ENCODE measurements around the gene HYOU1. TPM values are rescaled to one million over a fixed set of nuclear protein-coding genes. Genes with fewer than 3 reads are reported as not detected.

HYOU1 gene
- total and polyA plus RNA-seq, 2 donors: 35.5 to 65.6 TPM

DNA sequence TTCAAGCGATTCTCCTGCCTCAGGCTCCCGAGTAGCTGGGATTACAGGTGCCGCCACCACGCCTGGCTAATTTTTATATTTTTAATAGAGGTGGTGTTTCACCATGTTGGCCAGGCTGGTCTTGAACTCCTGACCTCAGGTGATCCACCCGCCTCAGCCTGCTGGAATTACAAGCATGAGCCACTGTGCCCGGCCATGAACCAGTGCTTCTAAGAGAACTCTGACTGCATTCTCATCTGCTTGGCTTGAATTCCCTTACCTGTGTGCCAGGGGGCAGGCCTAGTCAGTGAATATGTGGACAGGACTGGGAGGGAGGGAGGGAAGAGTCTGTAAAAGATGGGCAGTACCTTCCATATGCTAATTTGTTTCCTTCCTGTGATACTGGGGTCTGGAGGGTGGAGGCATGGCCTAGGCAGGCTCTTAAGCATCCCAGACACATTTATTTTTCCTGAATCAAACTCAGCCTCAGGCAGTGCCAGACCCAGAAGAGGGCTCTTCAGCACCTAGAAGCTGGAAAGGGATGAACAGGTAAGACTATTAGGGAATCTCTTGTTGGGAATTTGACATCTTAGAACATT, 45.4 kb downstream of the HYOU1 start:
- Histone ChIP-seq H3K36me3 (ENCODE audit: control insufficient read depth in 2 of 2, insufficient read depth in 2 of 2, low read length in 1 of 2) (peaks cover 73 to 76% of the 10 kb centered on the region in 2 donors), H3K27ac (ENCODE audit: low read depth in 1 of 2, low read length in 1 of 2) (no peak overlapping the region), H3K27me3 (ENCODE audit: control insufficient read depth in 2 of 2, insufficient read depth in 1 of 2, low read length in 1 of 2) (no peaks in the 10 kb centered on the region), H3K9me3 (ENCODE audit: control insufficient read depth in 2 of 2, insufficient read depth in 1 of 2, low read length in 1 of 2) (no peaks in the 10 kb centered on the region), H3K4me1 (ENCODE audit: control insufficient read depth in 2 of 2, insufficient read depth in 2 of 2, low read length in 2 of 2) (peaks cover 3 to 5% of the 10 kb centered on the region in 2 donors), H3K4me3 (ENCODE audit: low read length in 2 of 2) (no peak overlapping the region)
- WGBS: 98% methylated on average over 6 of the region's 6 CpGs
- DNase-seq (ENCODE audit: low read depth in 6 of 9, low spot score in 9 of 9): no peak

DNA sequence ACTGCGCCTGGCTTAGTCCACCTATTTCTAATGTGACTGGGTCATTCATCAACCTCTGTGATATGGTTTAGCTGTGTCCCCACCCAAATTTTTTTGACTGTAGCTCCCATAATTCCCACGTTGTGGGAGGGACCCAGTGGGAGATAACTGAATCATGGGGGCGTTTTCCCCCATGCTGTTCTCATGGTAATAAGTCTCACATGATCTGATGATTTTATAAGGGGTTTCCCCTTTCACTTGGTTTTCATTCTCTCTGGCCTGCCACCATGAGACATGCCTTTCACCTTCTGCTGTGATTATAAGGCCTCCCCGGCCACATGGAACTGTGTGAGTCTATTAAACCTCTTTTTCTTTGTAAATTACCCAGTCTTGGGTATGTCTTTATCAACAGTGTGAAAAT, 50.3 kb downstream of the HYOU1 start:
- Histone ChIP-seq H3K27me3 (ENCODE audit: control insufficient read depth in 2 of 2, insufficient read depth in 1 of 2, low read length in 1 of 2) (no peaks in the 10 kb centered on the region), H3K36me3 (ENCODE audit: control insufficient read depth in 2 of 2, insufficient read depth in 2 of 2, low read length in 1 of 2) (peaks cover 51 to 58% of the 10 kb centered on the region in 2 donors), H3K27ac (ENCODE audit: low read depth in 1 of 2, low read length in 1 of 2) (no peak overlapping the region), H3K4me3 (ENCODE audit: low read length in 2 of 2) (no peak overlapping the region), H3K4me1 (ENCODE audit: control insufficient read depth in 2 of 2, insufficient read depth in 2 of 2, low read length in 2 of 2) (no peaks in the 10 kb centered on the region), H3K9me3 (ENCODE audit: control insufficient read depth in 2 of 2, insufficient read depth in 1 of 2, low read length in 1 of 2) (no peaks in the 10 kb centered on the region)
- 94% methylated on average over 4 of the region's 4 CpGs for WGBS
- DNase-seq (ENCODE audit: low read depth in 6 of 9, low spot score in 9 of 9): no peak

DNA sequence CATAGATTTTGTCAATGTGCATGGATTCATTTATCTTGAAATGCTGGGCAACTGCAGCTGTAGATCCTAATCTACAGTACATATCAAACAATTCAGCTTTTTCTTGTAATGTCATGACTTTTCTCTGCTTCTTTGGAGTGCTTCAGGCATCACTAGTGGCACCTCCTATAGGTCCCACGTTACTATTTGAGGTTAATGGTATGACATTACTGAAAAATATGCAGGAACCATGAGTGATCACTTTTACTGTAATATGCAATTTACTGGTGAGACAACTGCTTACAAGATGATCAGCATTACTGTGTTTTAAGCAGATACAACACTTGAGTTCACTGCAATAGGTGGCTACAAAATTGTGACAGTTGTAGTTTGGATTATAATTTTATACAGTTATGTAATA, 56.1 kb downstream of the HYOU1 start:
- no peak for DNase-seq (ENCODE audit: low read depth in 6 of 9, low spot score in 9 of 9)
- peaks cover 30 to 34% of the 10 kb centered on the region in 2 donors for H3K36me3 ChIP-seq (ENCODE audit: control insufficient read depth in 2 of 2, insufficient read depth in 2 of 2, low read length in 1 of 2)
- H3K27me3 ChIP-seq (ENCODE audit: control insufficient read depth in 2 of 2, insufficient read depth in 1 of 2, low read length in 1 of 2): no peaks in the 10 kb centered on the region
- H3K27ac ChIP-seq (ENCODE audit: low read depth in 1 of 2, low read length in 1 of 2): no peak overlapping the region
- no peak overlapping the region for H3K4me3 ChIP-seq (ENCODE audit: low read length in 2 of 2)
- H3K9me3 ChIP-seq (ENCODE audit: control insufficient read depth in 2 of 2, insufficient read depth in 1 of 2, low read length in 1 of 2): no peaks in the 10 kb centered on the region
- peaks cover 12 to 22% of the 10 kb centered on the region in 2 donors for H3K4me1 ChIP-seq (ENCODE audit: control insufficient read depth in 2 of 2, insufficient read depth in 2 of 2, low read length in 2 of 2)
- 97% methylated on average over 1 of the region's 1 CpG for WGBS

DNA sequence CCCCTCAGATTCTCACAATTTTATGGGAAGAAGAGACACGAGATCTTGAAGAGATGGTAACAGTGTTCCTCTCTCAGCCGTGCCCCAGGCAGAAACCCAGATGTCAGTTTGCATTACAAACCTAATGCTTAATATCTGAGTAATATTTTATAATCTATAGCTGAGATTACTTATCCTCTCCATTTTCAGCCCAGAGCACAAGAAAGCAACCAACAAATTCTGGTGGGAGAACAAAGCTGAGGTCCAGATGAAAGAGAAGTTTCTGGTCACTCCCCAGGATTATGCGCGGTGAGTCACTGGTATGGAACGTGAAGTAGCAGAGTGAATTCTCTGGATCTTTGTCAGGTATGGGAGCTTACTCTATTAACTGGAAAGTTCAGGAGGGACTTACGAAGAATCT, 58.2 kb downstream of the HYOU1 start:
- 89% methylated on average over 6 of the region's 6 CpGs for WGBS
- no peak for DNase-seq (ENCODE audit: low read depth in 6 of 9, low spot score in 9 of 9)

DNA sequence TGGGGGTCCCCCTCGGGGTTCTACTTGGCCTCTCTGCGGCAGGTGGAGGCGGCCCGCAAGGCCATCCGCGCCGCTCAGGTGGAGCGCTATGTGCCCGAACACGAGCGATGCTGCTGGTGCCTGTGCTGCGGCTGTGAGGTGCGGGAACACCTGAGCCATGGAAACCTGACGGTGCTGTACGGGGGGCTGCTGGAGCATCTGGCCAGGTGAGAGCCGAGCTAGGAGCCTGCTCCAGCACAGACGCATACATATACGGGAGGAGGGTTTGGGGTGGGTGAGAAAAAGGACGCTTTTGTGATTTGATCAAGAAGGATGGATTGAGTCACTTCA, 58.7 kb downstream of the HYOU1 start:
- WGBS: 10% methylated on average over 19 of the region's 19 CpGs
- Histone ChIP-seq H3K4me1 (ENCODE audit: control insufficient read depth in 2 of 2, insufficient read depth in 2 of 2, low read length in 2 of 2) (peaks cover 12 to 22% of the 10 kb centered on the region in 2 donors), H3K27ac (ENCODE audit: low read depth in 1 of 2, low read length in 1 of 2) (peak overlapping the region in 1 of 2 donors; percentile 73), H3K27me3 (ENCODE audit: control insufficient read depth in 2 of 2, insufficient read depth in 1 of 2, low read length in 1 of 2) (no peaks in the 10 kb centered on the region), H3K9me3 (ENCODE audit: control insufficient read depth in 2 of 2, insufficient read depth in 1 of 2, low read length in 1 of 2) (no peaks in the 10 kb centered on the region), H3K36me3 (ENCODE audit: control insufficient read depth in 2 of 2, insufficient read depth in 2 of 2, low read length in 1 of 2) (peaks cover 19 to 25% of the 10 kb centered on the region in 2 donors), H3K4me3 (ENCODE audit: low read length in 2 of 2) (peak overlapping the region; percentile 83 to 86)
- no peak for DNase-seq (ENCODE audit: low read depth in 6 of 9, low spot score in 9 of 9)

More for the DNA sequence above, 58.2 kb downstream of the HYOU1 start:
- no peaks in the 10 kb centered on the region for H3K9me3 ChIP-seq (ENCODE audit: control insufficient read depth in 2 of 2, insufficient read depth in 1 of 2, low read length in 1 of 2)
- peak overlapping the region in 1 of 2 donors; percentile 31 for H3K27ac ChIP-seq (ENCODE audit: low read depth in 1 of 2, low read length in 1 of 2)
- H3K36me3 ChIP-seq (ENCODE audit: control insufficient read depth in 2 of 2, insufficient read depth in 2 of 2, low read length in 1 of 2): peaks cover 19 to 25% of the 10 kb centered on the region in 2 donors
- H3K4me3 ChIP-seq (ENCODE audit: low read length in 2 of 2): peak overlapping the region; percentile 83 to 86
- H3K27me3 ChIP-seq (ENCODE audit: control insufficient read depth in 2 of 2, insufficient read depth in 1 of 2, low read length in 1 of 2): no peaks in the 10 kb centered on the region
- H3K4me1 ChIP-seq (ENCODE audit: control insufficient read depth in 2 of 2, insufficient read depth in 2 of 2, low read length in 2 of 2): peaks cover 12 to 22% of the 10 kb centered on the region in 2 donors

DNA sequence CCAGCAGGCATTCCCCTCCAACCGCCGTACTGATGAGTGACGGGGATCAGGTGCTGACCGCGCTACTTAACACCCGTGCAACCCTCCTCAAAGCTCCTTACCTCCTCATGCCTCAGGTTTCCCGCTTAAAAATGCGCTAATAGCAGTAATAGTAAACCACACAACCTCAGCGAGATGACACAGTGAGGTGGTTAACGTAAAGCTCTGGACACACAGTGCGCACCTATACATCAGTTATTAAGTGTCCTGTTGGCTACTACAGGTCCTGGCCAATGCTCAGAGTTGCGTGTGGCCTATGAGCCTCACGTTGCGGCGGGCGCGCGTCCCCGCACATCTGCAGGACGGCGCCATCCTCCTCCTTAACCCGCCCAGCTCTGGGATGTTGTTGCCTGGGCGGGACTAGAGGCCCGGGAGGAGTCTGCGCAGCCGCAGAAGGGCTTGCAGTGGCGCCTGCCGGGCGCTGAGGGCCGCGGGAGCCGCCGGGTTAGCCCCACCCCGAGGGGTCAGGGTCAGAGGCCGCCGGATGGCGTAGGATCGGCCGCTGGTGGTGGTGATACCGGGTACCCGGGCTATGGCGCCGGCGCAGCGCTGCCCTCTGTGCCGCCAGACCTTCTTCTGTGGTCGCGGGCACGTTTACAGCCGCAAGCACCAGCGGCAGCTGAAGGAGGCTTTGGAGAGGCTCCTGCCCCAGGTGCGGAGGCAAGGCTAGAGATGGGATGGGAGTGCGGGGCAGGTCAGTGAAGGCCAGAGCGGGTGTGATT, 59.2 kb downstream of the HYOU1 start, which contains the start of gene CENATAC:
Gene CENATAC, plus strand, starts transcription at position 512 of the 761 bp plus-strand sequence. Its CDS starts 60 bp downstream, at position 572.
- peaks cover 15 to 21% of the 10 kb centered on the region in 2 donors for H3K36me3 ChIP-seq (ENCODE audit: control insufficient read depth in 2 of 2, insufficient read depth in 2 of 2, low read length in 1 of 2)
- peak within 1 kb of the TSS; percentile 83 to 86 for H3K4me3 ChIP-seq (ENCODE audit: low read length in 2 of 2)
- under 1% methylated on average over 54 of the region's 54 CpGs for WGBS
- H3K9me3 ChIP-seq (ENCODE audit: control insufficient read depth in 2 of 2, insufficient read depth in 1 of 2, low read length in 1 of 2): no peaks in the 10 kb centered on the region
- no peaks in the 10 kb centered on the region for H3K27me3 ChIP-seq (ENCODE audit: control insufficient read depth in 2 of 2, insufficient read depth in 1 of 2, low read length in 1 of 2)
- H3K4me1 ChIP-seq (ENCODE audit: control insufficient read depth in 2 of 2, insufficient read depth in 2 of 2, low read length in 2 of 2): peaks cover 12 to 22% of the 10 kb centered on the region in 2 donors
- DNase-seq (ENCODE audit: low read depth in 6 of 9, low spot score in 9 of 9): peak; percentile 78 to 96 (median 90)
- H3K27ac ChIP-seq (ENCODE audit: low read depth in 1 of 2, low read length in 1 of 2): peak within 1 kb of the TSS; percentile 15 to 73

DNA sequence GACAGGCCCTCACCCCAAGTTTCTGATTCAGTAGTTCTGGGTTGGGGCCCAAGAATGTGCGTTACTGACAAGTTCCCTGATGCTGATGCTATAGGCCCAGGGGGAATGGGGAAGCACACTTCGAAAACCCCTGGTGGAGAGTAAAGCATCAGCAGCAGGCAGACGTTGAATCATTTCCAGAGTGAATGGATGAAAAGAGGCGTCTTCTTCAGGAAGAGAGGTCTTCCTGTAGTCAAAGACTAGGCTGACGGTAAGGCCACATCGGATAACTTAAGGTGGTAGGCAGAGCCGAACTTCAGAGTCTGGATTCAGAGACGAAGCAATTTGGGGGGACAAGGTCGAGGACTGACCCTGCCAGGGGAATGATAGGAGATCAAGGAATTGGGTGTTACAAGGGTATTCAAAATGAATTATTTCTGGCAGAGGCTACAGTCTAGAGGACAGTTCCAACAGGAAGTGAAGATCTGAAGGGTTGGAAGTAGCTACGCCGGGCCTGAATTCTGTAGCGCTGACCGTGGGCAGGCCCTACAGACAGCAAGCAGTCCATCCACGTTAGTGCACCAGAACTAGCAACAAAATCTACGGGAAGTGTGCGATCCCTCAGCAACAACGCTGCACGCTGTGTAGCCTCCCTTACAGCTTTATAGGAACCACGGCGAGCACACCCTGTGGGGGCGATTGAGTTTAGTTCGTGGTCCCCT, 59.9 kb downstream of the HYOU1 start:
- WGBS: 11% methylated on average over 22 of the region's 22 CpGs
- DNase-seq (ENCODE audit: low read depth in 6 of 9, low spot score in 9 of 9): peak in 3 of 9 donors; percentile 19 to 41 (median 21)
- H3K27ac ChIP-seq (ENCODE audit: low read depth in 1 of 2, low read length in 1 of 2): peak overlapping the region; percentile 15 to 53

More for the DNA sequence above, 59.9 kb downstream of the HYOU1 start:
- Histone ChIP-seq H3K4me1 (ENCODE audit: control insufficient read depth in 2 of 2, insufficient read depth in 2 of 2, low read length in 2 of 2) (peaks cover 12 to 22% of the 10 kb centered on the region in 2 donors), H3K27me3 (ENCODE audit: control insufficient read depth in 2 of 2, insufficient read depth in 1 of 2, low read length in 1 of 2) (no peaks in the 10 kb centered on the region), H3K4me3 (ENCODE audit: low read length in 2 of 2) (peak overlapping the region; percentile 83 to 86), H3K36me3 (ENCODE audit: control insufficient read depth in 2 of 2, insufficient read depth in 2 of 2, low read length in 1 of 2) (peaks cover 8 to 16% of the 10 kb centered on the region in 2 donors), H3K9me3 (ENCODE audit: control insufficient read depth in 2 of 2, insufficient read depth in 1 of 2, low read length in 1 of 2) (no peaks in the 10 kb centered on the region)

All from thymus (tissue), 11 donors.